Erythroblast (primary cell): Measurements from ENCODE around the gene FAM168B.

ENCODE experiments used
- GATA1 ChIP-seq: IDR thresholded peaks from 2 replicates; pipeline ENCODE4 v1.6.1; 2011; ENCODE audit warnings: low read depth, mild to moderate bottlenecking, control low read depth, low read length, moderate library complexity
- POLR2A ChIP-seq: IDR thresholded peaks from 2 replicates; pipeline ENCODE4 v1.6.1; 2011; ENCODE audit warnings: mild to moderate bottlenecking, low read length

- TF ChIP-seq POLR2A = no peak
- no peak for TF ChIP-seq GATA1
Measured at GRCh38 chr2:131040661-131041401, 52.4 kb downstream of the FAM168B start.
